ENCODE results near the gene ZFYVE28. TPM values are rescaled to one million over a fixed set of nuclear protein-coding genes. Genes with fewer than 3 reads are reported as not detected.

Gene ZFYVE28
- total RNA-seq, 1 donor from 2014 or later, result 11.3 TPM

DNA sequence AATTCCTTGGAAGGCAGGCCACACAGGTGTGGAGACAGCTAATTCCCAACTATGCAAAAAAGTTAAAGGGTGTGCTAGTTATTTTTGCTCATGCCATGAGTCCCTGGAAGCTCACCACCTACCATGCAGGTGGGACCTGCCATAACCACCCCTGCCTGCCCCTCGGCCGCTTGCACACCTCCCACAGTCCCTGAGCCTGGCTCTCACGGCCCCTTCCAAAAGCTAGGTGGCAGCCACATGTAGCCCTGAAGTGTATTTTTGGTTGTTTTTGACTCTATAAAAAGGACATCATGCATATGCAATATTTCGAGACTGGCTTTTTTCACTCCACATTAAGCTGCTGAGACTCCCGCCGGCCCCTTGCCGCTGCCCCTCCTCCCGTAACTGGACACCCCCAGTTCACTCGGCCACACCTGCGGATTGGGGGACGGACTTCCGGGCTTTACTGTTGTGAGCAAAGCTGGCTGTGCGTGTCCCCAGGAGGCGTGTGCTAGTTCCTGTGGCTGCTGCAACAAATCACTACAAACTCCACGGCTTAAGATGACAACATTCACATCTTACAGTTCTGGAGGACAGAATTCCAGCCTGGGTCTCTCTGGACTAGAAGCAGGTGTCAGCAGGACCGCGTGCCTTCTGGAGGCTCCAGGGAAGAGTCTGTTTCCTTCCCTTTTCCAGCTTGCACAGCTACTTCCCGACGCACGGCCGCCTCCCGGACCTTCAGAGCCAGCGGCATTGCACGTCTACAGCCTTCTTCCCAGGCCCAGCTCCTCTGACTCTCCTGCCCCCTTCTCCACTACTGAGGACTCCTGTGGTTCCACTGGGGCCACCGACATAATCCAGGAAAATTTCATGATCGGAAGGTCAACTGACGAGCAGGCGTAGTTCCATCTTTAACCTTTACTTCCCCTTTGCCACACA lies 24.8 kb downstream of the ZFYVE28 start:
- H3K27ac ChIP-seq, result no peak overlapping the region
- no peak overlapping the region for H3K4me3 ChIP-seq
- no peaks in the 10 kb centered on the region for H3K9me3 ChIP-seq
- no peaks in the 10 kb centered on the region for H3K27me3 ChIP-seq
- peaks cover 7% of the 10 kb centered on the region for H3K4me1 ChIP-seq
- TF ChIP-seq POLR2AphosphoS5 (IDR thresholded peaks at IDR 0.05; ENCODE audit: insufficient read depth in 1 of 2, low read depth in 1 of 2) (no peak), POLR2A (IDR thresholded peaks at IDR 0.05) (no peak)
- TF ChIP-seq, protein P1, sequence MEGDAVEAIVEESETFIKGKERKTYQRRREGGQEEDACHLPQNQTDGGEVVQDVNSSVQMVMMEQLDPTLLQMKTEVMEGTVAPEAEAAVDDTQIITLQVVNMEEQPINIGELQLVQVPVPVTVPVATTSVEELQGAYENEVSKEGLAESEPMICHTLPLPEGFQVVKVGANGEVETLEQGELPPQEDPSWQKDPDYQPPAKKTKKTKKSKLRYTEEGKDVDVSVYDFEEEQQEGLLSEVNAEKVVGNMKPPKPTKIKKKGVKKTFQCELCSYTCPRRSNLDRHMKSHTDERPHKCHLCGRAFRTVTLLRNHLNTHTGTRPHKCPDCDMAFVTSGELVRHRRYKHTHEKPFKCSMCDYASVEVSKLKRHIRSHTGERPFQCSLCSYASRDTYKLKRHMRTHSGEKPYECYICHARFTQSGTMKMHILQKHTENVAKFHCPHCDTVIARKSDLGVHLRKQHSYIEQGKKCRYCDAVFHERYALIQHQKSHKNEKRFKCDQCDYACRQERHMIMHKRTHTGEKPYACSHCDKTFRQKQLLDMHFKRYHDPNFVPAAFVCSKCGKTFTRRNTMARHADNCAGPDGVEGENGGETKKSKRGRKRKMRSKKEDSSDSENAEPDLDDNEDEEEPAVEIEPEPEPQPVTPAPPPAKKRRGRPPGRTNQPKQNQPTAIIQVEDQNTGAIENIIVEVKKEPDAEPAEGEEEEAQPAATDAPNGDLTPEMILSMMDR (IDR thresholded peaks at IDR 0.05), result no peak
- no peak for DNase-seq (ENCODE audit: extremely low spot score in 2 of 2)
- no peaks in the 10 kb centered on the region for H3K36me3 ChIP-seq
- intact Hi-C loops (cut with DNase I), result no loop called here

DNA sequence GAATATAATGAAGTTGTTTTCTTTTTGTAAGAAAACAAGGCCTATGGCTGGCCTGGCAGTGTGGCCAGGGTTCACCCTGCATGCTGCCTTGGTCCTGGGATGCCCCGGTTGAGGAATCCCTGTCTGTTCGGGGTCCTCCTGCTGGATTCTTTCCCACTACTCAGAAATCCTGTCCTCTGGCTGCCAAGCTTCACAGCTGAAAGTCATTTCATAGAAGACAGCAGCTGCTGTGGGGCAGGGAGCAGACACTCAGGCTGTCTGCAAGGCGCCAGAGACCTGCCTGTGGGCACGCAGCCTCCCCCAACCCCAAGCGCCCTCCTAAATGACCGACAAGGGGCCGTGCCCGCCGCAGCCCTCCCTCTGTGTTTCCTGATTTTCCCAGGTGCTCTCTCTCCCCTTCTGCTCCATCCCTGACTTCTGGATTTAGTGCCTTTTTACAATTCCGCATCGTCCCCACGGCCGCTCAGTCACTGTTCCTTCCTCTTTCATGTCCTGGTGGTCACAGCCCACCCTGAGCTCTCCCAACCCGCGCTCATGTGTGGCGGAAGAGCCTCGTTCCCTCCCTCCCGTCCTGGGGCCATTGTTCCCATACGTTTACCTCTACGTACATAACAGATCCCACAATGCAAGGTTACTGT lies 27.5 kb downstream of the ZFYVE28 start:
- Histone ChIP-seq H3K9me3 (no peaks in the 10 kb centered on the region), H3K27ac (no peak overlapping the region), H3K4me1 (peaks cover 7% of the 10 kb centered on the region), H3K4me3 (no peak overlapping the region), H3K36me3 (no peaks in the 10 kb centered on the region), H3K27me3 (no peaks in the 10 kb centered on the region)
- TF ChIP-seq POLR2AphosphoS5 (IDR thresholded peaks at IDR 0.05; ENCODE audit: insufficient read depth in 1 of 2, low read depth in 1 of 2) (no peak), POLR2A (IDR thresholded peaks at IDR 0.05) (no peak)
- TF ChIP-seq, protein P1 (IDR thresholded peaks at IDR 0.05), result no peak
- intact Hi-C loops (cut with DNase I), result no loop called here
- DNase-seq (ENCODE audit: extremely low spot score in 2 of 2), result no peak

DNA sequence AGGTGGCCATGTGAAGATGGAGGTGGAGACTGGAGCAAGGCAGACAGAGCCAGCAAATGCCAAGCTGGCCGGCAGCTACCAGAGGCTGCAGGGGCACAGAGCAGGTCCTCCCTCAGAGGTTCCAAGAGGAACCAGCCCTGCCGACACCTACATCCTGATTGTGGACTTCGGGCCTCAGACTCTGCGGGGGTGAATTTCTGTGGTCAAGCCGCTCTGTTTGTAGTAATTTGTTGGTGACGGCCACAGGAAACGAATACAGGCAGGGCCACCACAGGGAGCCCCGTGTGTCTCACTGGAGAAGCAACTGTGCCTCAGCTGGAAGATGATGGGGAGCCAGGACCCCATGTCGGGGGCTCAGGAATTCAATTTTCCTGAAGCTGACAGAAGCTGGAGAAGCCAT lies 28.3 kb downstream of the ZFYVE28 start:
- Histone ChIP-seq H3K36me3 (no peaks in the 10 kb centered on the region), H3K27ac (no peak overlapping the region), H3K4me3 (no peak overlapping the region), H3K4me1 (peaks cover 7% of the 10 kb centered on the region), H3K9me3 (no peaks in the 10 kb centered on the region), H3K27me3 (no peaks in the 10 kb centered on the region)
- DNase-seq (ENCODE audit: extremely low spot score in 2 of 2), result no peak
- TF ChIP-seq POLR2AphosphoS5 (IDR thresholded peaks at IDR 0.05; ENCODE audit: insufficient read depth in 1 of 2, low read depth in 1 of 2) (no peak), POLR2A (IDR thresholded peaks at IDR 0.05) (no peak)
- TF ChIP-seq, protein P1 (IDR thresholded peaks at IDR 0.05), result no peak
- intact Hi-C loops (cut with DNase I), result no loop called here

DNA sequence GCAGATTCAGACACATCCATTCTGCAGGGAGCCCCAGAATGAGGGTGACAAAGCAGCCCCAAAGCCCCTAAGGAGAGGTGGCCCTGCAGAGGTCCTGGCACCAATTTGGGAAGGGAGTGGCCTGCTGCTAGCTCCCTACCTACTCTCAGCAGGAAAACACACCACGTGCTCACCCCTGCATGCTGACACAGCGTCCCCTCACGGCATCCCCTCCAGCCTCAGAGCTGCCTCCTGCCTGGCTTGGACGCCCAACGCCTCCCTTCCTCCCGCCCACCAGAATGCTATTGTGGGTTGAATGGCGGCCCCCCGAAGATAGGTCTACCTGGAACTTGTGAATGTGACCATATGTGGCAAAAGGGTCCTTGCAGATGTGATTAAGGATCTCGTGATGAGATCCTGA lies 28.8 kb downstream of the ZFYVE28 start:
- H3K27me3 ChIP-seq, result no peaks in the 10 kb centered on the region
- no peak for DNase-seq (ENCODE audit: extremely low spot score in 2 of 2)
- intact Hi-C loops (cut with DNase I), result no loop called here
- H3K4me3 ChIP-seq, result no peak overlapping the region
- no peak for TF ChIP-seq POLR2AphosphoS5 (IDR thresholded peaks at IDR 0.05; ENCODE audit: insufficient read depth in 1 of 2, low read depth in 1 of 2)
- no peak for TF ChIP-seq POLR2A (IDR thresholded peaks at IDR 0.05)
- no peaks in the 10 kb centered on the region for H3K9me3 ChIP-seq
- H3K4me1 ChIP-seq, result peaks cover 7% of the 10 kb centered on the region
- no peaks in the 10 kb centered on the region for H3K36me3 ChIP-seq
- H3K27ac ChIP-seq, result no peak overlapping the region

DNA sequence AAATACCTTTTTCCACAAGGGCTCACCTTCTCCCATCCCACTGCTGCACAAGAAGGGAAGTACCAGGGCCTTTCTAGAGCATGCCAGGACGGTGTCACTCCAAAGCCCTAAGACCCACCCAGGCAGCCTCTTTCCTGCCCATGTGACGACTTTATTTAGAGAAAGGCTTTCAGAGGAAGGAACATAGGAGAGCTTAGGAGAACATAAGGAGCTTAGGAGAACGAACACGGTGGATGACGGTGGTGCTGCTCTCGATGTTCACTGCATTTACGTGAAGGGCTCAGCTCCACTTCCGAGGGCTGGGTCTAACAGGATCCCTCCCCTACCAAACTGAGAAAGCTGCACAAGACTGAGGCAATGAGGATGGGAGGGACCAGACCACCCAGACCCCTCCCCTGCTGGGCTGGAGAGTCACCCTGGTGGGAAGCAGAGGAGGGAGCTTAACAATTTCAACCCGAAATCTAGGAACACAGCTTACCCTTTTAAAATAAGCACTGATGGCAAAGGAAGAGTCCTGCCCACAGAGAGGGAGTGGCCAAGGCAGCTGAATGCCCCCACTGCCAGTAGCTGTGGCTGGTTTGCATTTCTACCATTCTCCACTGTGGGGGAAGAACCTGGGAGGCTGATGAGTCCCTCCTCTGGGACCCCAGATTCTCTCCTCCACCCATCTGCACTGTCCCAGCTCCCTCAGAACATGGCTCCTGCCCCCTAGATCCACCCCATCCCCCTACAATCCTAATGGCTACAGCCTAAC lies 29.8 kb downstream of the ZFYVE28 start:
- H3K36me3 ChIP-seq, result no peaks in the 10 kb centered on the region
- peaks cover 6% of the 10 kb centered on the region for H3K4me1 ChIP-seq
- intact Hi-C loops (cut with DNase I), result no loop called here
- no peak for DNase-seq (ENCODE audit: extremely low spot score in 2 of 2)
- no peak overlapping the region for H3K4me3 ChIP-seq
- no peak for TF ChIP-seq POLR2A (IDR thresholded peaks at IDR 0.05)
- TF ChIP-seq POLR2AphosphoS5 (IDR thresholded peaks at IDR 0.05; ENCODE audit: insufficient read depth in 1 of 2, low read depth in 1 of 2), result no peak
- TF ChIP-seq, protein P1 (IDR thresholded peaks at IDR 0.05), result no peak
- no peaks in the 10 kb centered on the region for H3K9me3 ChIP-seq
- H3K27me3 ChIP-seq, result no peaks in the 10 kb centered on the region
- no peak overlapping the region for H3K27ac ChIP-seq

Data from vagina (tissue), 2 donors.